ENCODE results near the gene CEP68.
"Not testable (repeated sequence)": the region's sequence is repeated elsewhere in the genome, so short reads cannot be mapped to it uniquely, and the experiment has no call there.

The CEP68 gene

DNA sequence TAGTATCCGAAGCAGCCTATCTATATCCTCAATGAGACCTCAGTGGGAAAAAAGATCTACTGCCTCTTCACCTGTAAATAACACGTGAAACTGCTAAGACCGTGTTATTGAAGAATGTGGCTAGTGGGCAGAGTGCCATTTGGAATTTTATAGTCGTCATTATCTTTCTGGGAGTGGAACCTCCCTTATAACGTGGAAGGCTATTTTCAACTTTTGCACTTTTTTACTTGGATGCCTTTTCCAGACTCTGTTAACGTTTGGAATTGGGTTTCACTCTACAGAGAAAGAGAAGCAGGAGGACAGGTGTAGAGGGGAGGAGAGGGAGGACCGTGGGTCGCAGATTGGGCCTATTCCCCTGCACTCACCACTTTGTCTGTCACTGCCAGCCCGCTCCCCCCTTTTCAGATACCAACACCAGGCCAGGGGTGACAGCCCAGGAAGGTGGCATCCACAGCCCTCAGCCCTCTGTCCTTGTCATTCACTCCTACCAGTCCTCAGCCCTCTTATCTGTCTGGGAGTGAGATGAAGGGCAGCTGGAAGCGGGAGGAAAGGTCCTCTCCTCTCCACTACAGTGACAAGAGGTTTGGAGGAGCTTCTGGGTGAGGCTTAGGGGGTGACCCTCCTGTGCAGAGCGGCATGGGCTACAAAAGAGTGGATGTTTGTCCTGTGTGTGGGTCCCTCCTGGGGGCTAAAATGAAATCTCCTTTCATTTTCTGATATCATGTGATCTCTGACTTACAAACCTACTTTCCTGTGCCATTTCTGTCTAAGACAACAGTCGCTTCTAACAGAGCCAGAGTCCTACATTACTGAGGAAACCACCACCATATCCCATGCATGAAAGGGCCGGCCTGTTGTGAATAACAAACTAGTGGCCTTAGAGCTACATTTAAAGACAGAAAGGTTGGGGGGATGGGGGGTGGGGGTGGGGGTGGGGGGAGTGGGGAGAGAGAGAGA, 23.9 kb upstream of the CEP68 start:
- no peak for DNase-seq

GRCh38 chr2:65033178-65033577, 23.0 kb upstream of the CEP68 start:
- DNase-seq = no peak

DNA sequence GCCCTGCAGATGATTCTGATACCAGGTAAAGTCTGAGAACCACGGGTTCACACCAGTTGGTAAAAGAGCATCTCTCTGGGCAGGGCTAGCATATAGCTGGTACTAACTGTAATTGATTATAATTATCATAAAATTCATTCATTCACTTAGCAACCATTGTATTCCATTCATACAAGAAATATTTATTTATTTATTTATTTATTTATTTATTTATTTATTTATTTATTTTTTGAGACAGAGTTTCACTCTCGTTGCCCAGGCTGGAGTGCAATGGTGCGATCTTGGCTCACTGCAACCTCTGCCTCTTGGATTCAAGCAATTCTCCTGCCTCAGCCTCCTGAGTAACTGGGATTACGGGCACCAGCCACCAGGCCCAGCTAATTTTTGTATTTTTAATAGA, 22.5 kb upstream of the CEP68 start:
- DNase-seq = not testable (repeated sequence)

GRCh38 chr2:65035351-65035943, 20.8 kb upstream of the CEP68 start:
- DNase-seq = no peak

GRCh38 chr2:65037178-65037577, 19.0 kb upstream of the CEP68 start:
- DNase-seq = no peak

- DNase-seq = no peak
Observed at GRCh38 chr2:65039640-65040039, 16.6 kb upstream of the CEP68 start.

DNA sequence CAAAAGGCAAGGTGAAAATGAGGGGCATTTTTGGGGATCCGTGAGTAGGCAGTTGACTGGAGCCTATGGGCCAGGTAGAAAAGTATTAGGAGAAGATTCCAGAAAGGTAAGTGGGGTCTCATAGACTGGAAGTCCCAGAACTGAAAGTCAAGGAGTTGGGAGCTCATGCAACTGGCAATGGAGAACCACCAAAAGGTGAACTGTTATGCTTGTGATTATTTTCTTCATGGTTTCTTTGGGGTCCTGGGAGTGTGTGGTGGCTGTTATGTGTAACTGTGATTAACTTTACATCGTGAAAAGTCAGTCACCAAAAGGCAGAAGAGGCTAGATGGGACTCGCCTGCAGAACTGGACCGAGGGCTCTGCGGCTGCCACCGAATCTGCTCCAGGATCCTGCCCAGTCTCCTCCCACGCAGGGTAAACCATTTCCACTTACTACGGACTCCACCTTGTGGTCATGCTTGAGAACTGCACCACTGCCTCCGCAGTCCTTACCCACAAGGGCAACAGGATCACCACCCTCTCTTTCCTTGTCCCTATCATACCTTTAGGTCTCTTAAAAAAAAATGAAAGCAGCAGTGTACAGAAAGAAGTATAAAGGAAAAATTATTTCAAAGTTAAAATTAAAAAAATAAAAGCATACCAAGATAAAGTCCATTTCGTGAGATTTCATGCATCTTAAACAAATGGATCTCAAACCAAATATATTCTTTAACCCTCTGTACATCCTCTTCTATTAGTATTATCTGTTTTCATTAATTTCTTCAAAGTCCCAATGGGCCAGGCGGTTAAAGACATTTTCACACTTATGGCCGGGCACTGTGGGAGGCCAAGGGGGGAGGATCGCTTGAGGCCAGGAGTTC, 15.6 kb upstream of the CEP68 start:
- peak; percentile 83 for DNase-seq

GRCh38 chr2:65043001-65043400, 13.2 kb upstream of the CEP68 start:
- no peak for DNase-seq

GRCh38 chr2:65044097-65044735, 12.0 kb upstream of the CEP68 start:
- no peak for DNase-seq

DNA sequence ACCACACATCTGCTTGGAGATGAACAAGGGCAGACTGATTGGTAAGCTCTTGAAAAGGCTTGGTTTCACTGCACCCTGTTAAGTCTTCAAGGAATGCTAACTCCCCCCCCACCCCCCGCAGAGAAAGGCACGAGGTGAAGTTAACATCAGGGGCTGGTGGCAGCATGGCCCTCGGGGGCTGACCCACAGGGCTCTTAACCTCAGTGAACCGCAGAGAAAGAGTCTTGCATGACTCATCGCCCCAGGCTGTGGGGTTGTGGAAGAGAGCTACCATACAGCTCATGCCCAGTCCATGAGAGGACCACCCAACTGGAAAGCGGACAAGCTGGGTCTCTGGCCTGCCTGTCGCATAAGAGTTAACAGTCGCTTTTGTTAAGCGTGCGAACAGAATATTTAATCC, 10.6 kb upstream of the CEP68 start:
- DNase-seq = no peak

DNA sequence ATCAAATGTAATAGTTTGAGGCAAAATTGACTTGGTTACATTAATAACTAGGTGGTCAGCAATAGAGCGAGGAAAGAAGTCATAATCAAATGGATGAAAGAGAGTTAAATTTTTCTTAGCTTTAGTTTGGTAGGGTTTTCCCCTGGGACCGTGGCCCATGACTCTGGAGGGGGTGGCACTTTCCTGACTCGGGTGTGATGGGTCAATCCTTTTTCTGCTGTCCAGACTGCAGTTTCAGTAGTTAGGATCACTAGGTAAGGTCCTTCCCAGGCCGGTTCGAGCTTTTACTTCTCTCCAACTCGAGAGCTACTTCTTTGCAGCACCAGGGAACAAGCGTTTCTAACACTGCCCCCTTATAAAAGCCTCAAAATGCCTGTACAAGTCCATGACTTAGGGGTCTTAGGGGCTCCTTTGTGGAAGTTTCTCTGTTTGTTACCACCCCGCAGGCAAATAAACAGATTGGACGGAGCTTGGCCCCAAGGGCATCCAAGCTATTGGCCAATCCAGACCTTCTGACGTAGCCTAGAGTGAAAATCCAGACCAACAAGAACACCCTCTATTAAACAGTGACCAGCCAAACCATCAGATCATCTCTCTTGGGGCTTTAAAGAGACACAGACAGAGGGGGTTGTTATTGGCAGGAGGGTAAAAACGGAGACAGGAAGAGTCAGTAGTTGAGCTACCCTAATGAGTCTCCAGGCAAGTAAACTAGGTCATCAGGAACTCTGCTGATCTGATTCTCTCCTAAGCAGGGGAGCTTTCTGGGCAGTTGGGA, 9.4 kb upstream of the CEP68 start:
- no peak for DNase-seq

DNA sequence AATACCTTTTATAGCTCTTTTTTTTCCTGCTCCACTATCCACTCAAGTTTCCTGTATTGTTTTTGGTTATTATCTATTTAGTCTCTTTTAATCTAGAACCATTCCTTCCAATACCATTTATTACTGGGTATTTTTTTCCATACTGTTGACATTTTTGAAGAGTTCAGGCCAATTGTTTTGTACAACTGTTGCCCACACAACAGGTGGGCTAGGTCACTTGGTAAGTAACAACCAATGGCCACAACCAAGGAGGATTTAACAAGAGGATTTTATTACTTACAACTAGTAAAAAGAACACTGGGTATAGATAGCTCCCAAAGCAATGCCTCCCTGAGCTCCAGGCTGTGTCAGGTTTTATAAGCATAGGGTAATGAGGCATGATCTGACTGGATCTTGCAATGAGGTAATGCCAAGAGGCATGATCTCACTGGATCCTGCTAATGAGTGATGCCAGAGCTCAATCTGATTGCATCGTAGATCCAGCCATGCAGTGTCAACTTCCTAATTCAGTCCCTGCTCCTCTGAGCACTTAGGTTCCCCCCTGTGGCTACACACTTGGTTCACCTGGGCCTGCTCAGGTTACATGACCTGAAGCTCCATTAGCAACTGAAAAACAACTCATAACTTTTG, 7.1 kb upstream of the CEP68 start:
- no peak for DNase-seq

DNA sequence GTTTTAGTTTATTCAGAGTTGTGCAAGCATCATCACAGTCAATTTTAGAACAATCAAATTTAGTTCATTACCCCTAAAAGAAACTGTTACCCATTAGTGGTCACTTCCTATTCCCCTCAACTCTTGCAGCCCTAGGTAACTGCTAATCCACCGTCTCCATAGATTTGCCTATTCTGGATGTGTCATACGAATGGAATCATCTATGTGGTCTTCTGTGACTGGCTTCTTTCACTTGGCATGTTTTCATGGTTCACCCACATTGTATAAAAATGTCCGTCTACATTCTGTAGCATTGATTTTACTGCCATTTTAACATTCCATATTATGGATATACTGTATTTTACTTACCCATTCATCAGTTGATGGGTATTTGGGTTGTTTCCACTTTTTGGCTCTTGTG, 5.3 kb upstream of the CEP68 start:
- DNase-seq = no peak

DNA sequence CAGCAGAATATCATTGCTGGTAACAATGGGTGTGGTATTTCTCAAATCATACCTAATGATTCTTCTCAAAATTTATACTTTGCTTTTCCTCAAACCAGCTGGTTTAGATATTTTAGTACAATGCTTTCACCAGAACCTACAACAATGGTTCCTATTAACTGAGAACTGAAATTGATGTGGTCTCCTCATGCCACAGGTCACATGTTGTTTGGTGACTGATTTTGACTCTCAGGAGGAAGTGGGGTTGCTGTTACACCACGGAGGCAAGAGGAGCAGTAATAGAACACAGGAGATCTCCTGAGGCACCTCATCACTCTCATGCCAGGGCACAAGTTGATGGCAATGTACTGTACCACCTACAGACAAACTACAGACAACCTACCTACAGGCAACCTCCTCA, 3.0 kb upstream of the CEP68 start:
- DNase-seq = no peak

DNA sequence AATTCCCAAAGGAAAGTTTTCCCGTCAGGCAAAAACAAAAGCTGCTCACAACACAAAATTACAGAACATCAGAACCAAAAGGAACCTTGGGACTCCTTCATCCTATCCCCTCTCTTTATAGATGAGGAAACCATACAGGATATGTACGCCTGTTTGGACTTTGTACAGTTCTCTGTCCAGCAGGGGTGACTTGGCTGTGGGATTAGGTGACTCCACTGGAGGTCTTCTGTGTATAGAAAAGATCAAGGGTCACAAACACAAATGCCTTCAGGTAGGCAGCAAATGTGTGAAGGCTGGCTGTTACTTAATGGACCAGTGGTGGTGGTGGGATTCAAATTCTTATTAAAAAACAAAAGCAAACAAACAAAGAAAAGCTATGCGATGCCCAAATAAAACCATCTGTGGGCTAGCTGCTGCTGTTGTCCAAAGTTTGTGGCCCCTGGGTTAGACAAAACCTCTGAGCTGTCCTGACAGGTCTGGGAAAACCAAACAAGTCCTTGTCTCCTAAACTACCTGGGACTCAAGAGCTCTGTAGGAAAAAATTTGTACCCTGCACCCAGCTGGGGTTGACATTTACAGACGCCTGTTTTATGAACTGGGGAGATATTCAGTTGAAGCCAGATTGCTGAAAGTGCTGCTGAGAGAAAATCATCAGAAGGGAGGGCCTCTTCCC, 1.3 kb upstream of the CEP68 start:
- no peak for DNase-seq

GRCh38 chr2:65055422-65056214, 598 bp upstream of the CEP68 start:
- peak; percentile 81 for DNase-seq

DNA sequence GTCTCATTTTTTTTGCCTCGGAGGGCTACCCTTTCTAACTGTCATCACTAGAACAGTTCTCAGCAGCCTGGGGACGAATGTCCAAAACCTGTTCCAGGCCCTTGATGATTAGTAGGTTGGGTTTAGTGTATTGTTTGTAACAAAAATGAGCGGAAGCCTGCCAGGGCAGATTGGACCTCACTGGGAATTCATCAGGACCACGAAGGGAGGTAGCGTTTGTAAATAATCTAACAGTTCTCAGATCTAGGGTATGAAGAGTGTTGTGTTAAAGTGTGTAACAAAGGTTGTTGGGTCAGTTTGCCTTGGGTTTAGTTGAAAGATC, 799 bp downstream of the CEP68 start:
- DNase-seq = no peak

DNA sequence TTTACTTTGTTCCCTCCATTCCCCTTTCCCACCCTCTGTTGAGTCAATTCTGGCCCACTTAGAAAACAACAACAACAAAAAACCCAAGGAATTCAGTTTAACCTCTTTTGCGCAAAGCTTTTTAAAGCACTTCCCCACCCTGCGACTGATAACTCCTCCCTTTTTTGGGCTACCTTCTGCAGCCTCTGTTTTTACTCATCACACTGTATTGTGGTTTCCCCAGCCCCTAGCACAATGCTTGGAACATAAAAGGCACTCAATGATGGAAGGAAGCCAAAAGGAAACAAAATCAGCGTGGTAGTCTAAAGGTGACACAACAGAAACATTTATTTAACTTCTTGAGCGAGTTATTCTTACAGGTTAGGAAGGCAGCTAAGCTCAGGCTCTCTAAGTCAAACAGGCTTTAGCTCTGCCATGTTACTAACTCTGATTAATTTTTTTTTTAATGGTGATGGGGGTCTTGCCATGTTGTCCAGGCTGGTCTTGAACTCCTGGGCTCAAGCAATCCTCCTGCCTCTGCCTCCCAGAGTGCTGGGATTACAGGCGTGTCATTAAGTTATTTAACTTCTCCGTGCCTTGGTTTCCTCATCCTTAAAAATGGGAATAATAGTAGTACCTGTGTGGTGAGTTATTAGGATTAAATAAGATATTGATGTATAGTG, 1.3 kb downstream of the CEP68 start:
- no peak for DNase-seq

GRCh38 chr2:65059071-65059470, 2.9 kb downstream of the CEP68 start:
- no peak for DNase-seq

All from activated CD8-positive, alpha-beta memory T cell treated with anti-CD3 and anti-CD28 coated beads, Interleukin-2, amount 50 U/mL, for 48 hours (primary cell).